IMR-90 (cell line): ENCODE data around the gene VDR. TPM values are rescaled to one million over a fixed set of nuclear protein-coding genes. Genes with fewer than 3 reads are reported as not detected.

ENCODE experiments used
- ATAC-seq: fragments of 200-7000 bp; cut with Tn5 transposase; 2 replicates; pipeline ENCODE4 v1.9.1; 2020; ENCODE audit warnings: low read depth, mild to moderate bottlenecking, moderate library complexity
- BruUV-seq: library from RNA; stranded (reverse); fragments of 400-500 nt; replicated peaks from 2 replicates; lab custom pipeline; 2021; lab: Mats Ljungman, UMichigan
- CTCF ChIA-PET: fragments of 300-600 bp; formaldehyde crosslinking; extraction: SDS; loops from one replicate; lab custom pipeline; 2021; ENCODE audit warnings: antibody characterized with exemption; lab: Yijun Ruan, JAX
- POLR2A ChIA-PET: fragments of 300-600 bp; sonication (Branson Sonifier 250); formaldehyde crosslinking; loops from one replicate; lab custom pipeline; 2022; ENCODE audit warnings: antibody characterized with exemption; ENCODE audit not compliant: unreplicated experiment; lab: Charles Lee
- DNase-seq: peaks from one replicate; pipeline ENCODE4 v3.0.0; 2013
- H2AFZ ChIP-seq: replicated peaks from 2 replicates; pipeline ENCODE3; 2013; ENCODE audit warnings: low read length, mild to moderate bottlenecking; ENCODE audit not compliant: poor library complexity
- H2AK5ac ChIP-seq: 2 replicates; pipeline ENCODE4 v1.6.1; 2013; ENCODE audit warnings: low read depth, low read length, inconsistent platforms
- H2AK9ac ChIP-seq: replicated peaks from 2 replicates; pipeline ENCODE3; 2013; ENCODE audit warnings: mild to moderate bottlenecking, low read depth, low read length, moderate library complexity; ENCODE audit not compliant: poor library complexity
- H2BK120ac ChIP-seq: 2 replicates; pipeline ENCODE4 v1.6.1; 2013; ENCODE audit warnings: low read depth, low read length, inconsistent platforms
- H2BK15ac ChIP-seq: 3 replicates; pipeline ENCODE4 v1.6.1; 2013; ENCODE audit warnings: low read depth, low read length, inconsistent platforms
- H2BK20ac ChIP-seq: 2 replicates; pipeline ENCODE4 v1.6.1; 2013; ENCODE audit warnings: low read depth, mild to moderate bottlenecking, inconsistent platforms, low read length, moderate library complexity
- H2BK5ac ChIP-seq: 2 replicates; pipeline ENCODE4 v1.6.1; 2013; ENCODE audit warnings: mild to moderate bottlenecking, low read depth, low read length, inconsistent platforms; ENCODE audit not compliant: poor library complexity, severe bottlenecking
- H3K14ac ChIP-seq: replicated peaks from 2 replicates; pipeline ENCODE4 v1.6.1; 2013; ENCODE audit warnings: low read depth, low read length, inconsistent platforms
- H3K18ac ChIP-seq: 2 replicates; pipeline ENCODE4 v1.6.1; 2013; ENCODE audit warnings: low read depth, low read length, control low read depth
- H3K23ac ChIP-seq: 2 replicates; pipeline ENCODE4 v1.6.1; 2013; ENCODE audit warnings: low read depth, low read length, inconsistent platforms
- H3K27ac ChIP-seq: 2 replicates; pipeline ENCODE4 v1.5.1; 2013; ENCODE audit warnings: mild to moderate bottlenecking, control low read depth, low read length; ENCODE audit not compliant: insufficient read depth
- H3K27me3 ChIP-seq: 2 replicates; pipeline ENCODE4 v1.6.1; 2013; ENCODE audit warnings: low read length; ENCODE audit not compliant: control insufficient read depth, insufficient read depth
- H3K36me3 ChIP-seq: 2 replicates; pipeline ENCODE4 v1.6.1; 2013; ENCODE audit warnings: low read length, mixed read lengths; ENCODE audit not compliant: control insufficient read depth, insufficient read depth
- H3K4ac ChIP-seq: 2 replicates; pipeline ENCODE4 v1.6.1; 2013; ENCODE audit warnings: low read depth, low read length, inconsistent platforms
- H3K4me1 ChIP-seq: 2 replicates; pipeline ENCODE4 v1.6.1; 2013; ENCODE audit warnings: low read length, mixed read lengths; ENCODE audit not compliant: control insufficient read depth, insufficient read depth
- H3K4me2 ChIP-seq: 2 replicates; pipeline ENCODE4 v1.6.1; 2013; ENCODE audit warnings: low read depth, mild to moderate bottlenecking, control low read depth, low read length, moderate library complexity
- H3K4me3 ChIP-seq: 2 replicates; pipeline ENCODE4 v1.5.1; 2013; ENCODE audit warnings: low read depth, mild to moderate bottlenecking, control low read depth, low read length, moderate library complexity; ENCODE audit not compliant: insufficient read depth
- H3K56ac ChIP-seq: 2 replicates; pipeline ENCODE4 v1.6.1; 2013; ENCODE audit warnings: low read length, inconsistent platforms; ENCODE audit not compliant: insufficient read depth; ENCODE audit errors: extremely low read depth
- H3K79me1 ChIP-seq, 2 experiments: 2 replicates each; pipeline ENCODE4 v1.6.1; 2013; ENCODE audit warnings: low read length in 2 of 2, inconsistent platforms in 1 of 2, low read depth in 1 of 2
- H3K9ac ChIP-seq: 2 replicates; pipeline ENCODE4 v1.6.1; 2013; ENCODE audit warnings: low read depth, low read length, control low read depth
- H3K9me1 ChIP-seq: 2 replicates; pipeline ENCODE4 v1.6.1; 2013; ENCODE audit warnings: low read length, inconsistent platforms; ENCODE audit not compliant: insufficient read depth
- H3K9me3 ChIP-seq: 2 replicates; pipeline ENCODE4 v1.6.1; 2013; ENCODE audit warnings: low read length; ENCODE audit not compliant: control insufficient read depth, insufficient read depth
- H4K20me1 ChIP-seq: 2 replicates; pipeline ENCODE4 v1.6.1; 2013; ENCODE audit warnings: low read length, inconsistent platforms; ENCODE audit not compliant: insufficient read depth
- H4K5ac ChIP-seq: 2 replicates; pipeline ENCODE4 v1.6.1; 2013; ENCODE audit warnings: mild to moderate bottlenecking, low read depth, low read length, control low read depth
- H4K8ac ChIP-seq, 2 experiments: 2 replicates each; pipeline ENCODE4 v1.6.1; 2013; ENCODE audit warnings: low read depth in 2 of 2, low read length in 2 of 2, control low read depth in 1 of 2, inconsistent platforms in 1 of 2
- H4K91ac ChIP-seq: 2 replicates; pipeline ENCODE4 v1.6.1; 2013; ENCODE audit warnings: low read depth, low read length, inconsistent platforms; ENCODE audit not compliant: insufficient read depth
- BHLHE40 ChIP-seq: fragments of 150-350 bp; IDR thresholded peaks from 2 replicates; pipeline ENCODE4 v1.6.1; 2016; ENCODE audit warnings: mild to moderate bottlenecking, low read depth, low read length
- CEBPB ChIP-seq: IDR thresholded peaks from 2 replicates; pipeline ENCODE4 v1.6.1; 2012; ENCODE audit warnings: low read depth, low read length, improper control_type of control experiment
- CHD1 ChIP-seq: IDR thresholded peaks from 2 replicates; pipeline ENCODE4 v1.6.1; 2012; ENCODE audit warnings: low read depth, low read length, improper control_type of control experiment
- ELK1 ChIP-seq: fragments of 150-350 bp; IDR thresholded peaks from 2 replicates; pipeline ENCODE4 v1.6.1; 2016; ENCODE audit warnings: low read depth, mild to moderate bottlenecking, low read length, moderate library complexity, borderline replicate concordance
- FOS ChIP-seq: fragments of 150-350 bp; IDR thresholded peaks from 2 replicates; pipeline ENCODE4 v1.6.1; 2016; ENCODE audit warnings: low read depth, low read length
- MXI1 ChIP-seq: IDR thresholded peaks from 2 replicates; pipeline ENCODE4 v1.6.1; 2012; ENCODE audit warnings: low read depth, mild to moderate bottlenecking, low read length, moderate library complexity, borderline replicate concordance
- NFE2L2 ChIP-seq: fragments of 150-350 bp; IDR thresholded peaks from 2 replicates; pipeline ENCODE4 v1.6.1; 2016; ENCODE audit warnings: low read depth, mild to moderate bottlenecking, low read length
- POLR2A ChIP-seq: IDR thresholded peaks from 2 replicates; pipeline ENCODE4 v1.6.1; 2012; ENCODE audit warnings: mild to moderate bottlenecking, low read depth, low read length
- RAD21 ChIP-seq: IDR thresholded peaks from 2 replicates; pipeline ENCODE4 v1.6.1; 2012; ENCODE audit warnings: low read length, improper control_type of control experiment
- RCOR1 ChIP-seq: IDR thresholded peaks from 2 replicates; pipeline ENCODE4 v1.6.1; 2012; ENCODE audit warnings: mild to moderate bottlenecking, low read length, improper control_type of control experiment; ENCODE audit not compliant: insufficient replicate concordance
- SMC3 ChIP-seq: fragments of 150-350 bp; IDR thresholded peaks from 2 replicates; pipeline ENCODE4 v1.6.1; 2016; ENCODE audit warnings: low read depth, mild to moderate bottlenecking, antibody characterized with exemption, low read length, moderate library complexity
- USF2 ChIP-seq: fragments of 150-350 bp; IDR thresholded peaks from 2 replicates; pipeline ENCODE4 v1.6.1; 2017; ENCODE audit warnings: mild to moderate bottlenecking, antibody characterized with exemption, low read length, low read depth
- WGBS, 2 experiments: methylation state at CpG; one replicate each; pipeline versions ENCODE4 v1.1.5 to v1.1.7; 2013; ENCODE audit warnings: missing lambda C conversion rate in 2 of 2; ENCODE audit not compliant: insufficient read length in 1 of 2; ENCODE audit errors: extremely low coverage in 2 of 2; 5-methylcytosine and 5-hydroxymethylcytosine counted together
- dilution Hi-C: fragments of 300-500 bp; cut with HindIII; formaldehyde crosslinking; loops from one replicate; pipeline ENCODE4 v1.14.3; 2018; ENCODE audit warnings: low sequenced_read_pairs; ENCODE audit not compliant: unreplicated experiment
- in situ Hi-C: fragments of 300-500 bp; cut with MboI; formaldehyde crosslinking; loops from 3 replicates; pipeline ENCODE4 v1.14.3; 2019; ENCODE audit warnings: low sequenced_read_pairs, inconsistent platforms, mixed read lengths
- intact Hi-C: fragments of 100-400 bp; cut with micrococcal nuclease; formaldehyde crosslinking; loops from 2 replicates; pipeline ENCODE4 v1.10.0; 2022
- polyA plus RNA-seq, 3 experiments: library from polyadenylated mRNA; depleted of rRNA; stranded (reverse); fragments of >200 nt; gene quantifications; 2 replicates each; pipeline ENCODE4 v1.2.3, GENCODE V29; 2012; ENCODE audit warnings: low replicate concordance in 1 of 3
- total RNA-seq: library from RNA; depleted of rRNA; stranded (reverse); fragments of >200 nt; gene quantifications from 2 replicates; pipeline ENCODE4 v1.2.3, GENCODE V29; 2012

The VDR gene
- total and polyA plus RNA-seq, 2 of the 4 experiments (the other 2 are of a cell fraction), result 5.4 to 8.5 TPM

GRCh38 chr12:47881826-47882427 is 22.9 kb downstream of the VDR start:
- ATAC-seq, result peak; percentile 95
- H4K8ac ChIP-seq, result peak overlapping the region; percentile 34 to 78; a peak in 3 of 4 replicates
- WGBS, 2 experiments, result 27% methylated on average over 3 of the region's 8 CpGs; no CpG with 5 or more reads in 1 of the 2 experiments
- dilution Hi-C loops, result no loop called here
- intact Hi-C loops, result loop anchor here (1.0 kb wide), 1 partner anchor 22 kb away; the partner anchor contains the start of gene VDR
- H3K9me1 ChIP-seq, result peaks cover 19% of the 10 kb centered on the region
- peak overlapping the region; percentile 75 for H3K27ac ChIP-seq
- H3K27me3 ChIP-seq, result no peaks in the 10 kb centered on the region
- H4K20me1 ChIP-seq, result no peaks in the 10 kb centered on the region
- H3K4ac ChIP-seq, result peak overlapping the region; percentile 88
- H2BK15ac ChIP-seq, result peak overlapping the region; percentile 17; the same call in 2 of the 3 replicates
- peak overlapping the region; percentile 52 for H2BK5ac ChIP-seq
- BruUV-seq, result no TSS peak
- peak overlapping the region; percentile 46; the same call in 1 of the 2 replicates for H3K23ac ChIP-seq
- H3K14ac ChIP-seq, result peak overlapping the region; percentile 78
- H3K9ac ChIP-seq, result peak overlapping the region; percentile 12; the same call in 1 of the 2 replicates
- H2BK120ac ChIP-seq, result peak overlapping the region; percentile 92
- H2AFZ ChIP-seq, result peak overlapping the region; percentile 36
- H3K4me1 ChIP-seq, result peaks cover 24% of the 10 kb centered on the region
- H2AK9ac ChIP-seq, result peak overlapping the region; percentile 29
- H4K91ac ChIP-seq, result peak overlapping the region; percentile 93
- peaks cover 7% of the 10 kb centered on the region for H3K36me3 ChIP-seq
- no peaks in the 10 kb centered on the region for H3K9me3 ChIP-seq
- H3K18ac ChIP-seq, result peak overlapping the region; percentile 59
- ChIA-PET POLR2A (interaction anchor here (0.6 kb wide), 1 partner anchor 135 kb away, joined by 3 read pairs; no protein-coding TSS in a partner anchor), CTCF (interaction anchor here (0.5 to 0.9 kb wide), 3 partner anchors 23 to 57 kb away, joined by 3 read pairs; partner anchors contain the start of gene VDR)
- peak overlapping the region; percentile 11; the same call in 1 of the 2 replicates for H3K56ac ChIP-seq
- no peak overlapping the region for H3K4me3 ChIP-seq
- peak overlapping the region; percentile 87 for H2BK20ac ChIP-seq
- TF ChIP-seq BHLHE40 (peak; percentile 60), CHD1 (no peak), MXI1 (0 out of 2 replicates have a peak, but pooled peaks have one; percentile 28), NFE2L2 (peak; percentile 52; the same call in 1 of the 2 replicates), CEBPB (peak; percentile 98), FOS (peak; percentile 96), USF2 (0 out of 2 replicates have a peak, but pooled peaks have one; percentile 14), ELK1 (no peak), POLR2A (no peak), SMC3 (no peak), RAD21 (no peak; the same call in 1 of the 2 replicates), RCOR1 (peak; percentile 90)
- H2AK5ac ChIP-seq, result peak overlapping the region; percentile 36
- in situ Hi-C loops, result no loop called here
- H3K79me1 ChIP-seq, result peaks cover 0 to 24% of the 10 kb centered on the region in 2 experiments; a peak in 1 of 4 replicates
- peak overlapping the region; percentile 60 for H4K5ac ChIP-seq
- H3K4me2 ChIP-seq, result peak overlapping the region; percentile 3
- peak; percentile 97 for DNase-seq
